Measurements from ENCODE around the gene UNC119B. TPM values are rescaled to one million over a fixed set of nuclear protein-coding genes. Genes with fewer than 3 reads are reported as not detected.

Gene UNC119B
- total RNA-seq, 1 experiment from 2014 or later, result 51.5 TPM

DNA sequence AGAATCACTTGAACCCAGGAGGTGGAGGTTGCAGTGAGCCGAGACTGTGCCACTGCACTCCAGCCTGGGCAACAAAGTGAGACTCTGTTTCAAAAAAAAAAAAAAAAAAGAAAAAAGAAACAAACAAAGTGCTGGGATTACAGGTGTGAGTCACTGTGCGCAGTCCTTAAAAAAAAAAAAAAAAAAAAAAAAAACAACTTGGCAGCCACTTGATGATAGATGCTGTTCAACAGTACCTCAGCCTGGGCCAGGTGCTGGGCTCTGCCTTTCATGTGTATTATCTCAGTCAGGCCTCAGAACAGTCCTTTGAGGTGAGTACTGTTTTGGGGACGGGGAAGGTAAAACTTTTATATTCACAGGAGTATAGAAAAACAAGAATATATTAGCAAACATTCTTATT is 24.9 kb downstream of the UNC119B start:
- WGBS (ENCODE audit: extremely low coverage, insufficient read length, low lambda C conversion rate), result no CpG with 5 or more reads among the region's 3 CpGs
- no peaks in the 10 kb centered on the region for H3K9me3 ChIP-seq (ENCODE audit: control insufficient read depth, low read depth, low read length)
- no peaks in the 10 kb centered on the region for H3K27me3 ChIP-seq (ENCODE audit: insufficient read depth, low read length)
- H3K4me1 ChIP-seq (ENCODE audit: insufficient read depth, low read length), result no peaks in the 10 kb centered on the region
- H3K56ac ChIP-seq (ENCODE audit: insufficient read length, low read depth, low read length), result no peak overlapping the region
- no peak overlapping the region for H3K23ac ChIP-seq (ENCODE audit: insufficient read length, low read depth, low read length)
- no peak overlapping the region for H2AFZ ChIP-seq (ENCODE audit: low read length)
- H3K4me2 ChIP-seq (ENCODE audit: insufficient read depth, insufficient read length, low read length), result no peak overlapping the region
- H3K36me3 Mint-ChIP-seq (ENCODE audit: insufficient read depth in 1 of 3, low read depth in 3 of 3), result peaks cover 10 to 22% (median 19%) of the 10 kb centered on the region in 3 experiments; a peak in 6 of 7 replicates
- H4K20me1 ChIP-seq (ENCODE audit: control insufficient read depth, insufficient read depth, insufficient read length), result no peaks in the 10 kb centered on the region
- no peak overlapping the region for H2BK20ac ChIP-seq (ENCODE audit: low read depth, low read length, poor library complexity, severe bottlenecking)
- H4K91ac ChIP-seq (ENCODE audit: insufficient read length, low read depth, low read length), result no peak overlapping the region
- H4K8ac ChIP-seq (replicated peaks; ENCODE audit: insufficient read length, low read depth, low read length), result no peak overlapping the region
- H3K4me3 Mint-ChIP-seq, result no peak overlapping the region
- no peak overlapping the region for H2BK15ac ChIP-seq (ENCODE audit: low read depth, low read length)
- H3K14ac ChIP-seq (ENCODE audit: insufficient read depth, low read length), result no peak overlapping the region
- peaks cover 7 to 10% of the 10 kb centered on the region in 2 experiments; a peak in 2 of 5 replicates for H3K9me3 Mint-ChIP-seq
- no peak overlapping the region for H3K27ac Mint-ChIP-seq
- H3K4ac ChIP-seq (ENCODE audit: low read depth, low read length), result no peak overlapping the region
- H3K27ac ChIP-seq (ENCODE audit: insufficient read length, low read depth, low read length), result no peak overlapping the region
- no peaks in the 10 kb centered on the region for H3K79me1 ChIP-seq (ENCODE audit: insufficient read depth, low read depth, low read length, poor library complexity, severe bottlenecking)
- no peaks in the 10 kb centered on the region for H3K27me3 Mint-ChIP-seq (ENCODE audit: low read depth)
- no peaks in the 10 kb centered on the region for H3K4me1 Mint-ChIP-seq
- no peak overlapping the region for H3K18ac ChIP-seq (ENCODE audit: insufficient read length, low read depth, low read length)
- no peak overlapping the region for H3K9ac ChIP-seq (ENCODE audit: extremely low read depth, insufficient read length, low read length)
- no peak overlapping the region for H3T11ph ChIP-seq (ENCODE audit: low read length)
- H2BK5ac ChIP-seq (ENCODE audit: insufficient read length, low read length), result no peak overlapping the region
- TF ChIP-seq, protein P1, sequence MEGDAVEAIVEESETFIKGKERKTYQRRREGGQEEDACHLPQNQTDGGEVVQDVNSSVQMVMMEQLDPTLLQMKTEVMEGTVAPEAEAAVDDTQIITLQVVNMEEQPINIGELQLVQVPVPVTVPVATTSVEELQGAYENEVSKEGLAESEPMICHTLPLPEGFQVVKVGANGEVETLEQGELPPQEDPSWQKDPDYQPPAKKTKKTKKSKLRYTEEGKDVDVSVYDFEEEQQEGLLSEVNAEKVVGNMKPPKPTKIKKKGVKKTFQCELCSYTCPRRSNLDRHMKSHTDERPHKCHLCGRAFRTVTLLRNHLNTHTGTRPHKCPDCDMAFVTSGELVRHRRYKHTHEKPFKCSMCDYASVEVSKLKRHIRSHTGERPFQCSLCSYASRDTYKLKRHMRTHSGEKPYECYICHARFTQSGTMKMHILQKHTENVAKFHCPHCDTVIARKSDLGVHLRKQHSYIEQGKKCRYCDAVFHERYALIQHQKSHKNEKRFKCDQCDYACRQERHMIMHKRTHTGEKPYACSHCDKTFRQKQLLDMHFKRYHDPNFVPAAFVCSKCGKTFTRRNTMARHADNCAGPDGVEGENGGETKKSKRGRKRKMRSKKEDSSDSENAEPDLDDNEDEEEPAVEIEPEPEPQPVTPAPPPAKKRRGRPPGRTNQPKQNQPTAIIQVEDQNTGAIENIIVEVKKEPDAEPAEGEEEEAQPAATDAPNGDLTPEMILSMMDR (conservative IDR thresholded peaks at IDR 0.05), result no peak
- H2BK12ac ChIP-seq (ENCODE audit: insufficient read length, low read depth, low read length), result no peak overlapping the region
- no peaks in the 10 kb centered on the region for H3K23me2 ChIP-seq (ENCODE audit: insufficient read length, low read depth, low read length, poor library complexity, severe bottlenecking)
- H2BK120ac ChIP-seq (ENCODE audit: low read depth, low read length, poor library complexity, severe bottlenecking), result no peak overlapping the region
- no peak overlapping the region for H2AK5ac ChIP-seq (ENCODE audit: insufficient read length, low read length)
- no peaks in the 10 kb centered on the region for H3K79me2 ChIP-seq (ENCODE audit: insufficient read depth, low read length)
- no peak overlapping the region for H4K5ac ChIP-seq (ENCODE audit: insufficient read length, low read depth, low read length)
- no peak for DNase-seq
